ENCODE results near the gene COG6.
A peak's percentile ranks its signal among the peaks of the same experiment; 100 is the strongest.

COG6 gene

DNA sequence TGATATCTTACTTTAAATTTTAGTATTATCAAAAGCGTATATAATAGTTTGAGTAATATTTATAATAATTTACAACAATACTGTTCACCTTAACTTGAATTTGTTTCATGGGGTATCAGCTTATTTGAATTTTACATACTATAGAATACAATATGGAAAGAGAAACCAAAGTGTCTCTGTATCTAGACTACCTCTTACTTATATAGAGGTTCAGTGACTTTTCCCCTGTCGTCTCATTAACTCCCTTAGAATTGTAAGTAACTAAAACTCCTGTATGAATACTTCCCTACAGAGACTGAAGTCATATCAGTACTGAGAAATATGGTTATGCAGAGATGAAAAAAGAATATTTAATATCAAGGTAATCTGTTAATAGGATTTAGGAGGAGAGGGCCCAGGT, 26.8 kb downstream of the COG6 start:
- DNase-seq (ENCODE audit: low spot score) = no peak

- DNase-seq (ENCODE audit: low spot score) = no peak
These were observed 27.3 kb downstream of the COG6 start for GRCh38 chr13:39682788-39683187.

- DNase-seq (ENCODE audit: low spot score) = no peak
These were observed 29.2 kb downstream of the COG6 start for GRCh38 chr13:39684531-39685137.

DNA sequence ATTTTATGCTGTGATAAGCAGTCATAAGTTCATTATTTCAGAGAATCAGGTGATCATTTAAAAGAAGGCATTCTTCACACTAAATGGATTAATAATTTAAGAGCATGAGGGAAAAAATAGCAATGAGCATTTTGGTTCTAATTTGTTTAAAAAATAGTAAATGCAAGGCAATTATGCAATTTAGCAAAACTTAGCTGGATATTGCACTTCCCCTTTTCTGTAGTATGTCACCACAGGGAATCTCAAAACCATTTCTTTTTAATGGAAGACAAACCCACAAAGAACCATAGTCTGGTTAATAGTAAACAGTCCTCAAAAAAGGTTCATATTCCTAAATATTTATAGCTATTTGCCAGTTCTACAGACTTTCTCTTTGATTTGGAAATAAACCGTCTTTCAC, 30.2 kb downstream of the COG6 start:
- DNase-seq (ENCODE audit: low spot score) = no peak

DNA sequence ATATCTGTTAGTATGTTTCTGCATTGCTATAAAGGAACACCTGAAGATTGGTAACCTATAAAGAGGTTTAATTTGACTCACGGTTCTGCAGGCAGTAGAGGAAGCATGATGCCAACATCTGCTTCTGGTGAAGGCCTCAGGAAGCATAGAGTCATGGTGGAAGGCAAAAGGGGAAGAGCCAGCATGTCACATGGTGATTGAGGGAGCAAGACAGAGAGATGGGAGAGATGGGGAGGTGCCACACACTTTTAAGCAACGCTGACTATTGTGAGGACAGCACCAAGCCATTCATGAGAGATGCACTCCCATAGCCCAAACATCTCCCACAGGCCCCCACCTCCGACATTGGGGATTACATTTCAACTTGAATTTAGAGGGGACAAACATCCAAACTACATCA, 32.8 kb downstream of the COG6 start:
- no peak for DNase-seq (ENCODE audit: low spot score)

DNA sequence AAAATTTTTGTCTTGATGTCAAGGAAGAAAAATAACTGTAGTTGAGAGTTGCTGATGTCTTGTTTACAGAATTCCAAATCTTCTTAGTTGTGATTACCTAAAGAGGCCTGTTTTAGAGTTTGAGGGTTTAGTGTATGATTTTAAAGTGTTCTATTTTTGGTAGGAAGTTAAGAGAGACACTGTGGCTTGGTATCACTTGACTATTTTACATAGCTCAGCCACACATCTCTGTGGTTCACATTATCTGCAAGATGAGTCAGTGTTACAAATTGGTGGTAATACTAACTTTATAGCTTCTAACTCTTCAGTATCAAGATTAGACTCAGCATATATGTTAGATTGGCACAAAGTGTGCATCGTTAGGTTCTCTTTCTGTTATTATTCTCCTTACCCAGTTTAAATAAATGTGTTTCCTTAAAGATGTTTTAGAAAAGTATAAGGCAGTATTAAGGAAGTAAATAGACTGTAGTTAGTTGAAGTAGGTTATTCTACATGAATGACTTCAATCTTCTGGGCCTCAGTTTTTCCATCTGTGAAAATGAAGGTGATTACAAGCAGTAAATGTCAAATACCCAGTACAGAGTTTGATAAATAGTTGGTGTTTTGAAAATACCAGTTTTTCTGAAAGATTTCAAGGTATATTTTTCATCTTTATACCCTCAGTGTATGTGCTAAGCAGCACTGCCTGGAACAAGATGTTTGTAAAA, 33.4 kb downstream of the COG6 start:
- no peak for DNase-seq (ENCODE audit: low spot score)

- DNase-seq (ENCODE audit: low spot score) = no peak
These were observed 37.4 kb downstream of the COG6 start for GRCh38 chr13:39692660-39693438.

- no peak for DNase-seq (ENCODE audit: low spot score)
These were observed 43.8 kb downstream of the COG6 start for GRCh38 chr13:39699274-39699673.

DNA sequence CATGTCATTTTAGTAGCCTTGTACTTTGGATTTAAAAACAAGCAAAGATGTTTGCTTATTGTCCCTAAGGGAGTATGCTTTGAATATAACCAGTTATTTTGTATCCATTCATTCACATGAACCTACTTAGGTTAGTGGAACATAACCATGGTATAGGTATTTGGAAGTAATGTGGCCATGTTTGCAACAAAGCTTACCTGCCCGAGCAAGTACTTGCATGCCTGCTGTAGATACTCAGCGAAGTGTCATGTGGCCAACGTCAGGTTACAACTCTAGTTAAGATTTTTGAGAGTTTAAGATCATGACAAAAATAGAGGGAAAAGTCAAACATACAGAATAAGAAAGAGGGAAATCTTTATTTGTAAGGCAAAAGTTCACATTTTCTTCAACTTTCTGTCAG, 57.2 kb downstream of the COG6 start:
- no peak for DNase-seq (ENCODE audit: low spot score)

DNA sequence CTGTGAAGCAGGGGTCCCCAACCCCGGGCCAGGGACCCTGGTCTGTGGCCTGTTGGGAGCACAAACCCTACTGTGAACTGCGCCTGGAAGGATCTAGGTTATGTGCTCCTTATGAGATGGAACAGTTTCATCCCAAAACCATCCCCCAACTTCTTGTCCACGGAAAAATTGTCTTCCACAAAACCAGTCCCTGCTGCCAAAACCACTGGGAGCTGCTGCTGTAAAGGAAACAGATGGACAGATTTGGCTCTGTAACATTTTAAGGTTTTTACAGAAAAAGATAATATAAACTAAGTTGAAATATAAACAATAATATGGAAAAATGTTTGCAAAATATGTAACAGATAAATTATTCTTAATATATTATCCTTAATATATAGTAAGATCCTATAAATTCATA, 73.7 kb downstream of the COG6 start:
- DNase-seq (ENCODE audit: low spot score) = no peak

DNA sequence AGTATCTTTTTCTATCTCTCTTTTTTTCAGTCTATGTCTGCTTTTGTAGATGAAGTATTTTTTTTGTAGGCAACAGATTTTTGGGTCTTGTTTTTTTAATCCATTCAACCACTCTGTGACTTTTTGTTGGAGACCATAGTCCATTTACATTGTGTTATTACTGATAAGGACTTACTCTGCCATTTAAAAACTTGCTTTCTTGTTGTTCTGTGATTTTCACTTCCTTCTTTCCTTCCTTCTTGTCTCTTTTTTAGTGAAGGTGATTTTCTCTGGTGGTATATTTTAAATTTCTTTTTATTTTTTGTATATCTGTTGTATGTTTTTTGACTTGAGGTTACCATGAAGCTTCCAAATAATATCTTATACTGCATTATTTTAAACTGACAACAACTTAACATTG, 79.5 kb downstream of the COG6 start:
- no peak for DNase-seq (ENCODE audit: low spot score)

- no peak for DNase-seq (ENCODE audit: low spot score)
These were observed 81.6 kb downstream of the COG6 start for GRCh38 chr13:39737047-39737446.

DNA sequence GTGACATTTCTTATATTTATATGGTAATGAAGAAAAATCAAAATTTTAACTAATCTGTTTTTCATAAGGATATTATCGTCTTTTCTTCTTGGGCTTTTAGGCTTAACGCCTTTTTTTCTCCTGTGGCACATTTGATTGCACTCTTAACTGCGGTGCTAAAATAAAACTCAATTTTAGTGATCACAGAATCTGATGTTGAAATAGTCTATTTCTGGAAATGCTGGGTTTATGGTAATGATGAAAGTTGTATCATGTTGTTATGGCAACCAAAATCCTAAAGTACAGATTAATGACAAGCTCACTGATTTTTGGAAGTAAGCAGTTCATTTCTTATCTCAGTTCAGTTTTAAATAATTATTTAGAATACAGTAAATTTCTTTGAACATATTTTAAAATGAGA, 85.3 kb downstream of the COG6 start:
- peak; percentile 62 for DNase-seq (ENCODE audit: low spot score)

- DNase-seq (ENCODE audit: low spot score) = no peak
These were observed 93.5 kb downstream of the COG6 start for GRCh38 chr13:39748961-39749360.

GRCh38 chr13:39749528-39749927, 94.1 kb downstream of the COG6 start:
- DNase-seq (ENCODE audit: low spot score) = no peak

GRCh38 chr13:39751805-39752204, 96.3 kb downstream of the COG6 start:
- DNase-seq (ENCODE audit: low spot score) = no peak

GRCh38 chr13:39760521-39760920, 105.1 kb downstream of the COG6 start:
- DNase-seq (ENCODE audit: low spot score) = no peak

- peak; percentile 72 for DNase-seq (ENCODE audit: low spot score)
These were observed 110.5 kb downstream of the COG6 start for GRCh38 chr13:39765801-39766463.

DNA sequence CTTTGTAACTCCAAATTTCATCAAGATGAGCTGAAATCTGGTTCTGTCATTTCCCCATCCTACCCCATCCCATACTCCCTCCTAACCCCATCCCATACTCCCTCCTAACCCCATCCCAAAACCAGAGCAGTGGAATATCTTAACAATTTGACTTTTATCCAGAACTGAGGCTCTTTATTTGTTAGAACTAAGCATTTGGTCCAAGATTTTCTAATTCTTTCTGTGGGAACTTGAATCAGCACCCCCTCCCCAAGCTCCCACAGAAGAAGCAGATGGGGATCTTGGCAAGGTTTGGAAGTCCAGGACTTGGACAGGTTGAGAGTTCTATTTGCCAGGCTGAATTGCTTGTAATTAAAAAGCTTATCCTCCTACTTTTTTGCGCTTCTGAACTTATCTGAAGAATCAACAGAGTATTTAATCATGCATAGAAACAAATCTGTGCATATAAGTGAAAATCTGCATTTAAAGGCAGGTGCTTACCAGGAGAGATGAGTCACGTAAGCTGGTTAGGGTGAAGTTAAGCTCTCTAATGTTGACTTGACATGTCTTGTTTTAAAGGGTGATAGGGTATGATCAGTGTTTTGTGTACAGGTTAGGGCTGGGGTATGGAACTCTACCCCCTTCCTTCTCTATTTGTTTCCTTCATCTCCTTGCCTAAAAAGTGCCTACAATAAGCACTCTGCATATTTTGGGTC, 111.1 kb downstream of the COG6 start:
- DNase-seq (ENCODE audit: low spot score) = peak; percentile 30

DNA sequence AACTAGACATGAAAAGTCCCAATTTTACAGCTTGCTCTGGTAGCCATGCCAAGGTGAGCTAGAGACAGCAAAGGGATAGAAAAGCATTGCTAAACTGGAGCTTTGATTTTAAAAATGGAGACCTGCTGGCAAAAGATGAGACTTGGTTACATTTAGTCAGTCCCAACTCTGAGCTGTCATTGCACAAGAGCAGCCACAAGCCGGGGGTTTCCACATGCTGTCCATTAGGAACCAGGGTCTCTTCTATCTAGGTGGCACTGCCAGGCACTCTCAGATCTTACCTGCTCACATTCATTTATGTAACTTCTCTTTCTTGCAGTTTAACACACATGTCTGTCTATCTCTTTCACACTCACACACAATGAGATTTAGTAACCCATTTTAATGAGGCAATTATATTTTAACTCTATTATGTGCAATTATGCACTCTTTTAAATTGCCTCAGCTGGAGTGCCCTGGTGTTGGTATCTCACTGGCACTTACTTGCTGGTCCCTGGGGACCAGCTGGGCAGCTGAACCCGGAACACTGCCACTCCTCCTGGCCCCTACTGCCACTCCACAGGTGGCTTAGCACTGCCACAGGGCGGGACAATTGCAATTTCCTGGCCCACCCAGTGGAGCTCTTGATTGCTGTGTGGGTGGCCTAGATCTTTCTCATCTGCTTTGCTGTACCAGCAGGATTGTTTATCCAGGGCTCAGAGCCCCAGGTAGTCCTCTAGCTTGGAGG, 112.5 kb downstream of the COG6 start:
- no peak for DNase-seq (ENCODE audit: low spot score)

DNA sequence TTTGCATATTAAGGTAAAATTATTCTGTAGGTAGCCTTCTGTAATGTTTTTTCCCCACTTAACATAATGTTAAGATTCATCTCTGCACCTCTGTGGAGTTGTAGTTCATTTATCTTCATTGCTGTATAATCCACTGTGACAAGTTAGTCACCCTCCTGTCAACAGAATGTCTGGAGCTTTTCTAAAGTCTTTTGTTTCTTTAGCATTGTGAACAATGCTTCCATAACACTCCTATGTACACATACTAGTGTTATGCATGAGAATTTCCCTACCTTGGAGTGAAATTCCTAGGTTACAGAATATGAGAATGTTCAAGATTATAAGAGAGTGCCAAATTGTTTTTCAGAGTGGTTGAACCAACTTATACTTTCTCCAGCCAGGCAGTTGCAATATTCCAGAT, 113.5 kb downstream of the COG6 start:
- DNase-seq (ENCODE audit: low spot score) = no peak

All from putamen (tissue), 1 donor.